Hematopoietic multipotent progenitor cell treated with erythropoietin and hydrocortisone succinate and interleukin-3 and kit ligand, for 17 days (in vitro differentiated cells): ENCODE results near the gene SELENOW.
"Not testable (repeated sequence)": the region's sequence is repeated elsewhere in the genome, so short reads cannot be mapped to it uniquely, and the experiment has no call there.

Experiments
- DNase-seq: peaks from one replicate; pipeline ENCODE4 v3.0.0-alpha.2; 2015; ENCODE audit warnings: low spot score

Gene SELENOW

DNA sequence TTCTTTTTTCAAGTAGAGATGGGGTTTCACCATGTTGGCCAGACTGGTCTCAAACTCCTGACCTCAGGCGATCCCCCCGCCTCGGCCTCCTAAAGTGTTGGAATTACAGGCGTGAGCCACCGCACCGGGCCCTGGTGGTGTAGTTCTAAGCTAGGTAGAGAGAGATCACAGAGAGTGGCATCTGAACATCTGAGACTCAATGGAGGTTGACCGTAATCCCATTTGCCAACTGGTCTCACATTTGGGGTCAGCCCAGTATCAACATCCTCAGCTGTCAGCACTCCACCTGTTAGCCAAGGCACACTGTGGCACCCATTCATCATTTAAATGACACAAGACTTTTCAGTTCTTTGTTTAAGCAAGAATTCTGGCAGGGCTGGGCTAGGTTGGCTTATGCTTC is 8.1 kb downstream of the SELENOW start:
- DNase-seq = no peak

DNA sequence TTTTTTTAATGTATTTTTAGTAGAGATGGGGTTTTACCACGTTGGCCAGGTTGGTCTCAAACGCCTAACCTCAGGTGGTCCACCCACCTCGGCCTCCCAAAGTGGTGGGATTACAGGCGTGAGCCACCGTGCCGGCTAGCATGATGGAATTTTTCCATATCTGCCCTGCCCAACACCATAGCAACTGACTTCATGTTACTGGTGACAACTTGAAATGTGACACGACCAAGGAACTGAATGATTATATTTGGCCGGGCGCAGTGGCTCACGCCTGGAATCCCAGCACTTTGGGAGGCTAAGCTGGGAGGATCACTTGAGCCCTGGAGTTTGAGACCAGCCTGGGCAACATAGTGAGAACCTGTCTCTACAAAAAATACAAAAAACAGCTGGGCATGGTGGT is 8.8 kb downstream of the SELENOW start:
- DNase-seq = not testable (repeated sequence)

DNA sequence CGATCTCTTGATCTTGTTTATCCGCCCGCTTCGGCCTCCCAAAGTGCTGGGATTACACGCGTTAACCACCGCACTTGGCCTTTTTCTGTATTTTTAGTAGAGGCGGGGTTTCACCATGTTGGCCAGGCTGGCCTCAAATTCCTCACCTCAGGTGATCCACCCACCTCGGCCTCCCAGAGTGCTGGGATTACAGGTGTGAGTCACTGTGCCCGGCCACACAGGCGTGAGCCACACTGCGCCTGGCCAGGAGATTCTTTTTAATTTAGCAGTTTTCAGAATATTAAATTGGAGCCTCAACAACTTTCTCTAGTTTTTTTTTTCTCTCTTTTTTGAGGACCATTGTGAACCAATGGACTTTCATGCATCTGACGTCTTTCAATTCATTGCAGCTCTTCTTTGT is 11.3 kb downstream of the SELENOW start:
- DNase-seq = not testable (repeated sequence)

DNA sequence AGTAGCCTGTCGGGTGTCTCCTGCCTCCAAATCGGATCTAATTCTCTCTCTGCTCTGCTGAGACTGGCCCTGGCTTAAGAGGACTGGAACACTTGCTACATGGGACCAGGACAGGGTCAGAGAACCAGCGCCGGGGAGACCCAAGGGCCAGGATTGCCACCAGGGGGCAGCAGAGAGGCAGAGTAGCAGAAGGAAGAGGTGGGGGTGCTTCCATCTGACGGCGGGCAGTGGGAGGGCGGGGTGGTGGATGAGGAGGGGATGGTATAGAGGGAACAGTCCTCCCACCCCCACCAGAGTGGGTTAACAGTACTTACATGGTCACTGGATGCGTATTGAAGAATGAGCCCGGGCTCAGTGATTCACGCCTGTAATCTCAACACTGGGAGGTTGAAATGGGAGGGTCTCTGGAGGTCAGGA is 11.9 kb downstream of the SELENOW start:
- peak; percentile 68 for DNase-seq

DNA sequence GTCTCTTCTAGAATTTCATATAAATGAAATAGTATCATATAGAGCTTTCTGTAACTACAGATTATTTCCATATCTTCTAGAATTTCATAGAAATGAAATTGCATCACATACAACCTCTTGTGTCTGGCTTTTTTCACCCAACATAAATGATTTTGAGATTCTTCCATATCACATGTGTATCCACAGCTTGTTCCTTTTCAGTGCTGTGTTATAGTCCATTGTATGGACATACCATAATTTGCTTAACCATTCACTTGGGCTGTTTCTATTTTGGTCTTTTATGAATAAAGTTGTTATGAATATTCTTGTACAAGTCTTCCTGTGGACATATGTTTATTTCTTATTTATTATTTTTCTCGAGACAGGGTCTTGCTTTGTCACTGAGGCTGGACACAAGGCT is 14.1 kb downstream of the SELENOW start:
- no peak for DNase-seq

DNA sequence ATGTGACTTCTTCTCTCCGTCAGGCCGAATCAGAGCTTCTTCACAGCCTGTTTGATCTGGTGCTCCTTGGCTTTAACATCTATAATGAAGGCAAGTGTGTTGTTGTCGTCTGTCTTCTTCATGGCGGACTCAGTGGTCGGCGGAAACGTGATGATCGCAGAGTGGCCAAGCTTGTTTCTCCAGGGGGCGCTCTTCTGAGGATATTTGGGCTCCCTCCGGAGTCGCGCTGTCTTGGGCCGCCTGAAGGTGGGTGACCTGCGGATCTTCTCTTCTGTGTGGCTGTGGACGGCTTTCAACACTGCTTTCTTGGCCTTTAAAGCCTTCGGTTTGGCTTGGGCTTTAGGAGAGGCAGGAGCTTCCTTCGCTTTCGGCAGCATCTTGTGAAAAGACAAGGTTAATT is 16.0 kb downstream of the SELENOW start:
- no peak for DNase-seq

DNA sequence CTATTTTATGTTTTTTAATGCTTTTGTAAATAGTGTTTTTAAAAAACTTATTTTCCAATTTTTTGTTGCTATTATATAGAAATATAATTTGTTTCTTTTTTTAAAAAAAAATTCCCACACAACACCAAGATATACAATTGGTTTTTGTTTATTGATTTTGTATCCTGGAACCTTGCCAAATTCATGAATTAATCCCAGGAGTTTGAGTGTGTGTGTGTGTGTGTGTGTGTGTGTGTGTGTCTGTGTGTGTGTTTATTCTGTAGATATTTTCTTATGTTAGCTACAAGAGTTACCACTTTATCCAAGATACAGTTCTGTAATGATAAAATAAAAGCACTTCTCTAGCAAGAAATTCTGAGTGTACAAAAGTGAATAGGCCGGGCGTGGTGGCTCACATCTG is 18.3 kb downstream of the SELENOW start:
- no peak for DNase-seq

DNA sequence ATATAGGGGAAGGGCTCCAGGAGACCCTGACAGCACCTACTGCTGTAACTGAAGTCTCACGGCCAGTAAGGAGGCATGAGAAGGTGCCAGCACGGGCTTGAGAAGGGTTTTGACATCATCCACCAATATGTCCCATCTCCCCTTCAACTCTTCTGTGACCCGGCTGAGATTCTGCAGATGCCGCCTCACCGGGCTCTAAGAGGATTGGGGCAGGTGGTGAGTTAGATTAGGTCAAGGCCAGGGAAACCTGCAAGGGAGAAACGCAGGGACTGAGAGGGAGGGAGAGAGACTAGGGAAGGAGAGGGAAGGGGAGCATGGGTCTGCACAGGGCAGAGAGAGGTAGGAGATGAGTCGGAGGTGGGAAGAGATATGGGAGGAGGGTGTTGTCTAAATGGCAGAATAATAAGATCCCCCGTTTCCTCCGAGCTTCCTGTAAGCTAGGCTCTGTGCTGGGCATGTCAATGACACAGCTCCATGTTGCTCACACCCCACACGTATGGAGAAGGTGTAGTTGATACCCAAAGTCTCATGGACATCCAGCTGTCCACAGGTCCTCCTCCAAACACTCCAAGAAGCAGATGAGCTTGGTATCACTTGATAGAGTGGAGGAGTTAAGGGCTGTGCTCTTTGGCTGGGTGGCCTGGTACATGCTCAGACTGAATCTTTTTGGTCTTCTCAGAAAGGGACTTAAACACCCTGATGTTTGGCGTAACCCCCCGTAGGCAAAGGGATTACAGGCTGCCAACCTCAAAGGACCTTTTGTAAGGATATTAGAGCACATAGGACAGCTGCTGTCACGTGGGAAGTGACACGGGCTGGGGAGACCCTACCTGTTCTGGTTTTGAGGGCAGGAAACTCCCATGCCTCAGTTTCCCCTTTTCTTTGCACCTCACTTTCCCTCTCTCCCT is 19.7 kb downstream of the SELENOW start:
- DNase-seq = no peak

DNA sequence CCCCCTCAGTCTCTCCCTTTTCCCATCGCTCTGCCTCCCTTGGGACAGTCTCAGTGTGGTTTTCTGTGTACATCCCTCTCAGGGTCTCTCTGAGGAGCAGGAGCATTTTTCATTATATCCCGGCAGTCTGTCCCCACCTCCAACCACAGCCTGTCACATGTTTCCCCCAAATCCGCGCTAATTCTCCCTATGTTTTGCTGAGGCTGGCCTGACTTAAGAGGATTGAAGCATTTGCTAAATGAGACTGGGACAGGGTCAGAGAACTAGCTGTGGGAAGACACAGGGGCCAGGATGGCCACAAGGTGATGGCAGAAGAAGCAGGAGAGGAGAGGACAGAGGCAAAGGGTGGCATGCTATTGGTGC is 20.4 kb downstream of the SELENOW start:
- no peak for DNase-seq

DNA sequence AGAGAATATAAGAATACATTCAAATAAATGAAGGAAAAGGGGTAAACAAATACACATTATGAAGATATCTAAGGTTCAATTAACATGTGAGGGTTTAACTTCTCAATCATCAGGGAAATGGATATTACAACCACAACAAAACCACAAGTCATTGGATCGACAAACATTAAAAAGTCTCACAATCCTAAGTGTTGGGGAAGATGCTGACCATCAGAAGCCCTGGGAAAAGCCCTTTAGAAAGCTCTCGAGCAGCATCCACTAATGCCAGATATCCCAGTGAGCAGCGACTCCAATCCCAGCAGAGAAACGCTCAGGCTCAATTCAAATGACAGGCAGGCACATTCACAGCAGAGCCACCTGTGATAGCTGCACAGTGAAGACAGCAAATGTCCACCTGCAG is 22.8 kb downstream of the SELENOW start:
- DNase-seq = no peak

DNA sequence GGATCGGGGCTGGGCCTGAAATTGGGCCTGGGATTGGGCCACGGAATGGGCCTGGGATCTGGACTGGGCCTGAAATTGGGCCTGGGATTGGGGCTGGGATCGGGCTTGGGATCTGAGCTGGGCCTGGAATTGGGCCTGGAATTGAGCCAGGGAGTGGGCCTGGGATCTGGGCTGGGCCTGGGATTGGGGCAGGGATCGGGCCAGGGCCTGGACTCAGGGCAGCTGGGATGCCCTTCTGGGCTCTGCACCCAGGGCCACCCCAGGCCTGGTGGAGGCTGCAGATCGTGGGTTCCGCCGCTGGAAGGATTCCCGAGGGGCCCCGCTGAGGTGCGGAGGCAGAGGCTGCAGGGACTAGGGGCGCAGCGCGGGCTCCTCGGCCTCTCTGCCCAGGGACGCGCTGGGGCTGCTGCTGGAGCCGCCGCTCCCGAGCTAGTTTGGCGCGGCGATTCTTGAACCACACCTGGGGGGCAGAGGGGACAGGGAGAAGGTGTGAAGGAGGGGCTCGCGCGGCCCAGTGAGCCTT is 24.1 kb downstream of the SELENOW start:
- no peak for DNase-seq

DNA sequence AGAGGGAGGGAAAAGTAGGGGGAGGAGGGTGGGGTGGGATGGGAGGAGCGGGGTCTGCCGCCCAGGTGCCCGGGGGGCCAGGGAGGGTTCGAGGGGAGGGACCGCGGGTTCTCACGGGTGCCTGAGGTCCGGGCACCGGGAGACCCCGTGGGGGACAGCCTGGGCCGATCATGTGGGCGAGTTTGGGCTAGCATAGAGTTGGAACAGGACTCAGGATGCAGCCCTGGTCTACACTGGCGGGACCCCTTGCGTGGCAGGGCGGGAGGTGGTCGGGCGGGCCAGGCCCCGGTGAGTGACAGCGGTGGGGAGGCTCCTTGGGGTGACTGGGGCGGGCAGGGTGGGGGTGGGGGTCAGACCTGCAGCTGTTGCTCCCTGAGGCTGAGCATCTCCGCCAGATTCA is 24.6 kb downstream of the SELENOW start:
- not testable (repeated sequence) for DNase-seq

DNA sequence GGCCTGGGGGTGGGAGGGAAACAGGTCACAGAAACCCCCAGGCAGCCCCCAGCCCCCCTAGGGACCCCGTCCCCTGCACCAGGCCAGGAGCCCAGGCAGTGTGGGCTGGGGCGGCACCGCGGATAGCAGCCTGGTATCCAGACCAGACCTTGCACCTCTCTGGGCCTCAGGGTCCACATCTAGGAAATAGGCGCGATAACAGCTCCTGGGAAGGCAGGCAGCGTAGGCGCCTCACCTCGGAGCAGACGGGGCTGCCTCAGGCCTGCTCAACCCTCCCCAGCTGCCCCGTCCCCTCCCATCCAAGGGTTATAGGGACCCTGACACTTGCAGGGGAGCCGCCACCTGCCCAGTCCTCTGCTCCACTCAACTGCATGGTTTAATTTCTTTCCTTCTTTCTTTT is 25.2 kb downstream of the SELENOW start:
- DNase-seq = not testable (repeated sequence)

DNA sequence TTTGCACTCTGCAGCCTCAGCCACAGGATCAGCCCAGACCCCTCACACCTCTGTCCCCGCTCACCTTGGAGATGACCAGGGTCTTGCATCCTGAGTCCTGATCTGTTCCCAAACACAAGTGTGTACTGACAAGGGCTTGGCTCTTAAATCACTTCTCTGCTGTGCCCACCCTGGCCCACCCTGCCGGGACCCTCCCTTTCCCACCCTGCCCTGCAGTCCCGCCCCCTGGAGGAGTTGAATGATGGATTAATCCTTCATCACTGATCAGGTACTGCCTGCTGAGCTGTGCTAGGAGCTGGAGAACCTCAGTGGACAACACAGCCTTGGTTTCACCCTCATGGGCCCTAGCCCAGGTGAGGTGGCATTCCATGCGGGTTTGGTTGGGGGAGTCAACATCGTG is 25.9 kb downstream of the SELENOW start, which contains the start of gene TPRX1:
Gene TPRX1, minus strand, starts transcription at position 101 of the 400 bp plus-strand sequence. Its CDS starts 12 bp downstream, at position 89.
- DNase-seq = not testable (repeated sequence)

DNA sequence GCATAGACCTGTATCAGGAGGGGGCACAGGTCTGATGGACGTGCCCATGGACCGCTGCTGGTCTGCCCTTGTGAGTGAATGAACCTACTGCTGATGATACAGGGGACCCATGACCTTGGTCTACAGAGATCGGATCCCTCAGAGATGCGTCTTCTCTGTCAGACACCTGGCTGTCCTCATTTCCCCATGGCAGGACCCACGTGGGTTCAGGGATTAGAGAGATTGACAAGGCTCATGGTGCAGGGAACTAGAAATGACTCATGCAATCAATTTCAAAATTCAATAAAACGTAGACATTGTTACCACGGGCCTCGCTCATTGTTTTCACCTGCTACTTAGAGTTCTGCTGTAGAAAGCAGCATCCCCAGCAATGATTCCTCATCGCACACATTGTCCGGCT is 26.8 kb downstream of the SELENOW start:
- DNase-seq = no peak

DNA sequence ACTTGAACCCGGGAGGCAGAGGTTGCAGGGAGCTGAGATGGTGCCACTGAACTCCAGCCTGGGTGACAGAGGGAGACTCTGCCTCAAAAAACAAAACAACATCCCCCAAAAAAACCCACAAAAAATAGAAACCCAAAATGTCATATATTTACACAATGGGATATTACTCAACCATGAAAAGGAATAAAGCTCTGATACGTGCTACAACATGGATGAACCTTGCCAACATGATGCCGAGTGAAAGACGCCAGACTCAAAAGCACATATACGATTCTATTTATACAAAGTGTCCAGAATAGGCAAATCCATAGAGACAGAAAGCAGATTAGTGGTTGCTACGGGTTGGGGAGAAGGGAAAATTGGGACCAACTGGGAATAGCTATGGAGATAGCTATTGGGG is 27.9 kb downstream of the SELENOW start:
- no peak for DNase-seq

DNA sequence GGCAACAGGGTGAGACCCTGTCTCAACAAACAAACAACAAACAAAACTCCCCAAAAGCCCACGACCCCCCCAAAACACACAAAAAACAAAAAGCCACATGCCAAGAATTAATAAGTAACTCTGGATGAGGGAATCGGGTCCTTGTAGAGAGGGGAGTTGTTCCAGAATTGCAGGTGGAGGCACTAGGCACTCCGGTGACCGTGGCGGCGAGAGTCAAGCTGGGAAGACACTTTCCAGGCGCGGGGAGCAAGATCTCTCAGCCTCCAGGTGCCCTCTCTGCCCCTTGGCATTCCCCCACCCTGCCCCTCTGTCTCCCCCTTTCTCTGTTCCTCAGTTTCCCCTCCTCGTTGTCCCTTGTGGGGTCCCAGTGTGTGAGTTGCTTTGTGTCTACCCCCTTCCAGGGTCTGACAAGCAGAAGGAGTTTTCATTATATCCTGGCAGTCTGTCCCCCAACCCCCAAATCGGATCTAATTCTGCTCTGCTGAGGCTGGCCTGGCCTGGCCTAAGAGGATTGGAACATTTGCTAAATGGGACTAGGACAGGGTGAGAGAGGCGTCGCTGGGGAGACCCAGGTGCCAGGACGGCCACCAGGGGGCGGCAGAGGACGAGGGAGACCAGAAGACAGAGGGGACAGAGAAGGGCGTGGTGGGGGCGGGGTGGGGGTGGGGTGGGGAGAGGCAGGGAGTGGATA is 34.9 kb downstream of the SELENOW start:
- DNase-seq = peak; percentile 72

DNA sequence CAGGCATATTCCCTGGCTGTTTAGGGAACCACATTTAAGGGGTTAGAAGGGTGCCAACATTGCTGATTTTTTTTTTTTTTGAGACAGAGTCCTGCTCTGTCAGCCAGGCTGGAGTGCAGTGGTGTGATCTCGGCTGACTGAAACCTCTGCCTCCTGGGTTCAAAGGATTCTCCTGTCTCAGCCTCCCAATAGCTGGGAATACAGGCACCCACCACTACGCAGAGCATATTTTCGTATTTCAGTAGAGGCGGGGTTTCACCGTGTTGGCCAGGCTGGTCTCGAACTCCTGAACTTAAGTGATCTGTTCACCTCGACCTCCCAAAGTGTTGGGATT is 35.5 kb downstream of the SELENOW start:
- DNase-seq = no peak

DNA sequence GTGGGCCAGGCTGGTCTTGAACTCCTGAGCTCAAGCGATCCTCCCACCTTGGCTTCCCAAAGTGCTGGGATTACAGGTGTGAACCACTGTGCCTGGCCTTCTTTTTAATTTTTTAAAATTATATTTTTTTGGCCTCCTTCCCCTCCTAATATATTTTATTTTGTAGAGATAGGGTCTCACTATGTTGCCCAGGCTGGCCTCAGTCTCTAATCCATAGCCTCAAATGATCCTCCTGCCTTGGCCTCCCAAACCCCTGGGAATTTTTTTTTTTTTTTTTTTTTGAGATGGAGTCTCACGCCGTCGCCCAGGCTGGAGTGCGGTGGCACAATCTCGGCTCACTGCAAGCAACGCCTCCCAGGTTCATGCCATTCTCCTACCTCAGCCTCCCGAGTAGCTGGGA is 37.8 kb downstream of the SELENOW start:
- not testable (repeated sequence) for DNase-seq

DNA sequence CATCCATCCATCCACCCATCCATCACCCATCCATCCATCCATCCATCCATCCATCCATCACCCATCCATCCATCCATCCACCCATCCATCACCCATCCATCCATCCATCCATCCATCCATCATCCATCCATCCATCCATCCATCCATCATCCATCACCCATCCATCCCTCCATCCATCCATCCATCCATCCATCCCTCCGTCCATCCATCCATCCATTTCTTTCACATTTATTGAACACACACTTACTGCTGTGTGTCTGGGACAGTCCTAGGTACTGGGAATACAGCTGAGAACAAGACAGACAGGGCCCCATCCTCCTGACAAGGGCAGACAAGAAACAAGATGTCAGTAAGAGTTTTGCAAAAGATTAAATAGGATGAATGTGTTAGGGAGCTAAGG is 39.7 kb downstream of the SELENOW start:
- not testable (repeated sequence) for DNase-seq

DNA sequence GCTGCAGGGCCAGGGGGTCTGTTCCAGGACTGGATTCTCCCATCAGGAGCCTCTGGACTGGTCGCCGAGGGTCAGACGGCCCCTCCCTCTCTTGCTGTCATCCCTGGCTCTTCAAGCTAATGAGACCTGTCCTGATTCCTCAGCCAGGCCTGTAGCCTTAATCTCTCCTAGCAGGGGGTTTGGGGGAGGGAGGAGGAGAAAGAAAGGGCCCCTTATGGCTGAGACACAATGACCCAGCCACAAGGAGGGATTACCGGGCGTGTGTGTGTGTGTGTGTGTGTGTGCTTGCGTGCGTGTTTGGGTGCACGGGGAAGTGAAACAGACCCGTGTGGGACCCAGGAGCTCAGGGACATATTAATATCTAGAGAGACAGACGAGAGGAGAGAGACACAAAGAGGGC is 41.4 kb downstream of the SELENOW start:
- no peak for DNase-seq

DNA sequence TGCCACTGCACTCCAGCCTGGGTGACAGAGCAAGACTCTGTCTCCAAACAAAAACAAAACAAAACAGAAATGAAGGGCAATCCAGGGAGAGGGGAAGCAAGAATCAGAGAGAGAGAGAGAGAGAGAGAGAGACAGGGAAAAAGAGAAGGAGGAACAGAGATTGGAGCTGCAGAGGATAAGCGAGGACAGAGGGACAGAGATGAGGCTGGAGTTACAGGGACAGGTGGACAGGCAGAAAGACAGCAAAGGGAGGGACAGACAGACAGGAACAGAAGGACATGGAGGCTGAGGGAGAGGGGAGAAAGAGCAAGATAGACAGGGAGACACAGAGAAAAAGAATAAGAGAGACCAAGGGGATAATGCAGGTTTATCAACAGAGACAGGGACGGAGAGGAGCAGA is 41.9 kb downstream of the SELENOW start:
- DNase-seq = no peak

DNA sequence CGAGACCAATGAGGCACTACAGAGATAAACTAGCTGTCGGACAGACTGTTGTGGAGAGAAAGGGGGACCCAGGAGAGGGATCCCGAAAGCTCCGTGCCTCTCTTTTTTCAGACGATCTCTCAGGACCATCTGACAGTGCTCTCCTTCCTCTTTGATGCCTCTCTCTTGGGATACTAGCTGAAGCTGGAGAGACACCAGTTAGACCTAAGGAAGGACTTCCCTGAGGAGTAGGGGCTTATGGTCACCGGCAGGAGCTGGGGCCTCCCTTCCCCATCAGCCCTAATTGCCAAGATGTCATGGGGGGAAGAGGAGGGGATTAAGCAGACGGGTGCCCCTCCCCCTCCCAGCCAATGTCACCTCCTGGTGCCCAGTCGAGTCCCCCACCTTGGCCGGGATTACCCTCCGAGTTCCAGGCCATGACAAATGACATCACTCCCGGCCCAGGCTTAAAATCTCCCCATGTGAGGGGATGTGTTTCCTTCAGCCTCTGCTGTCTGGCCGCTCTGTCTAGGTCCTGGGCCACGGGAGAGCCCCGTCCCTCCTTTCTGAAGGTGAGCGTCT is 43.0 kb downstream of the SELENOW start, which contains the start of gene CRX:
Gene CRX, plus strand, starts transcription at position 478 of the 561 bp plus-strand sequence. CDS start 12,507 bp downstream, outside the sequence.
- DNase-seq = no peak
